Retina (tissue), 1 donor: ENCODE results near the gene SAV1.
A peak's percentile ranks its signal among the peaks of the same experiment; 100 is the strongest.

ENCODE experiments used
- DNase-seq: peaks from one replicate; pipeline ENCODE4 v3.0.0-alpha.2; 2016

Gene SAV1

GRCh38 chr14:50605766-50606165 is 62.3 kb downstream of the SAV1 start:
- DNase-seq = no peak

GRCh38 chr14:50603565-50603964 is 64.5 kb downstream of the SAV1 start:
- no peak for DNase-seq

GRCh38 chr14:50602035-50602434 is 66.1 kb downstream of the SAV1 start:
- no peak for DNase-seq

DNA sequence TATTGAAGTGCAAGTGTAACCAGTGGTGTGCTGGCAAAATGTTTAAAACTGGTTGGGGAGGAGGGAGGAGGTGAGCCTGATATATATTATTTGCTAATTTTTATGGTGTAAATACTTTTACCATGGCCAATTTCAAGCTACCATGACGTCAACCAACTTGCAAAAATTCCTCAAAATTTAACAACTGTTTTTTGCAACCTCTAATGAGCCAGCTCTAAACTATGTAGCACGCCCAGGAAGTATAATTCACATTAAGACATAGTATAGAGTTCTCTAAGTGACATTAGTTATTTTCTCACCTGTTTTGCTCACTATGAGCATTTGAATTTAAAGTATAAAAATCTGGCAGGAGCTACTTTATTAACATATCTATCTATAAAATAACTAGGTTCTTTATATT is 66.7 kb downstream of the SAV1 start:
- DNase-seq = no peak

- no peak for DNase-seq
Observed at GRCh38 chr14:50600849-50601248, 67.3 kb downstream of the SAV1 start.

DNA sequence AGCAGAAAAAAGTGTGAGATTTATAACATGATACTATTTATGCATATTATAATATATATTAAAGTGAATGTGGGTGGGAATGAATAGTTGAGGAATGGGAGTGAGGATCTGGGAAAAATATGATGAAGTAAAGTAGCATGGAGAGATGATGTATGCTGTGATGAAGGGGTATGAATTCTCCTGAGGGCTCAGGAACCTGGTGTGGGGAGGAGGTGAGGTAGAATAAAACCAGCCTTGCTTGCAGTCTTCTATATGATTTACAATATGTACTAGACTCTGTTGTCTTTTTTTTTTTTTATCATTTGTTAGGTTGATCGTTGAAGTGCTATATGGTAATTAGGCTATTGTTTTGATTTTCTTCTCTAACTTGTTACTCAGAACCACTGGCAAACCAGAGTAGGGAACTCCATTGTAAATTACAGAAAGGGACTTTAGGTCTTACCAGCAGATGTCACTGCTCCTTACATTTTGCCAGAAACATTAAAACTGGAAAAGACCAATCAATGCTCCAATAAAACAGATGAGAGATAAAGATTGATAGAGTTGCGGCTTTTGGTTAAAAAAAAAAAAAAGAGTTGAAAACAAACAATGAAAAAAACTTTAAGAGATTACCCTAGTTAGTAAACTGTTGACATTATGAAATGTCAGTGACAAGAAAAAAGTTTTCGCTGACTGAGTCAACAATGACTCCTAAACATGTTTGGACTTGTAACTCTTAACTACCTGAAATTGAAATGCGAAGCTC is 68.2 kb downstream of the SAV1 start:
- DNase-seq = peak; percentile 12

- DNase-seq = no peak
Observed at GRCh38 chr14:50598765-50599164, 69.3 kb downstream of the SAV1 start.

DNA sequence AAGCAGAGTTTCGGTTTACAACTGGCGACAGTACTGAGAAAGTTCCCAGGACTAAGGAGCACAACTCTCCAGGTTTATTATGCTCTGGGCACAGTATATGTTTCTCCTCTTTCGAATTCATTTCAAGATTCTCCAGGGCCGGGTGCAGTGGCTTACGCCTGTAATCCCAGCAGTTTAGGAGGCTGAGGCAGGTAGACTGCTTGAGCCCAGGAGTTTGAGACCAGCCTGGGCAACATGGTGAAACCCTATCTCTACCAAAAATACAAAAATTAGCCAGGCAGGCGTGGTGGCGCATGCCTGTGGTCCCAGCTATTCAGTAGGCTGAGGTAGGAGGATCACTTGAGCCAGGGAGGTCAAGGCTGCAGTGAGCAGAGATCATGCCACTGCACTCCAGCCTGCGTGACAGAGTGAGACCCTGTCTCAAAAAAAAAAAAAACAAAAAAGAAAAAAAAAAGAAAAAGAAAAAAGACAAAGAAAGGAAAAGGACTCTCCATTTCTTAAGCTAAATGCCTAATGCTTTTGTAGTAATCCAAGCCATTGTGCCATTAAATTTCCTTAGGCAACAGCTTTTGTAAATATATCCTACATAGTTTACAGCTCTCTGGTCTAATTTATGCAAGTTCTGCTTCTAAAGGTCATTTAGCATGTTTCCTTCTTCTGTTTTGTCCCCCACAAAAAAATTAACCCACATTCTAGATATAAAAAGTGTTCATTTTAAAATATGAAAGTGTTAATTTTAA is 73.4 kb downstream of the SAV1 start:
- no peak for DNase-seq

DNA sequence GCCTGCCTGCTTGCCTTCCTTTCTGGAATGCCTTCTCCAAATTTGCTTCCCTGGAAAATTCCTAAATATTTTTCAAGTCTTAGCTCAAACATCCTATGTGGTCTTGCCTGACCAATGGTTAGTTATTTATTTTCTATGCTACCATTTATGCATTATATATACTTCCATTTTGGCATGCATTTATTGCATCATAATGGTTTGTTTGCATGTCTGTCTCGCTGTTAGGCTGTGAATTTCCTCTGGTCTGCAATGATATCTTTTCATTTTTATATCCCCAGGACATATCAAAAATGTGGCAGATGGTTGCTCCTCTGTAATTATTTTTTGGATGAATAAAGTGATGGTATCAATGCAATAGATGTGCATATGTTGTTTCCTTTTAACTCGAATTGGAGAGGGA is 77.6 kb downstream of the SAV1 start:
- no peak for DNase-seq
